Transverse colon (tissue), 3 donors: ENCODE data around the gene CYP51A1.

Experiments used
- CTCF ChIP-seq, 5 experiments: fragments of 200-600 bp in 3 of 5; fragments of 450-650 bp in 2 of 5; sonication (generic) in 3 of 5; IDR thresholded peaks; 1 replicate in 2 of 5; 2 replicates in 3 of 5; pipeline ENCODE4 v1.5.1; 2016 to 2017; ENCODE audit warnings: antibody characterized with exemption in 5 of 5, inconsistent platforms in 3 of 5, mild to moderate bottlenecking in 2 of 5, moderate library complexity in 1 of 5
- EP300 ChIP-seq: sonication (generic); formaldehyde crosslinking; IDR thresholded peaks from one replicate; pipeline ENCODE4 v1.6.1; 2017; ENCODE audit warnings: antibody characterized with exemption, low read depth

GRCh38 chr7:92072708-92073107 is 61.6 kb downstream of the CYP51A1 start:
- no peak for TF ChIP-seq EP300
- no peak for TF ChIP-seq CTCF (IDR thresholded peaks at IDR 0.05)
